Stimulated activated CD8-positive, alpha-beta memory T cell treated with anti-CD3 and anti-CD28 coated beads, Interleukin-7, amount 100 ng/mL, for 1 hour (primary cell): Measurements from ENCODE around the gene ATP6V0D1.
A peak's percentile ranks its signal among the peaks of the same experiment; 100 is the strongest.
"Not testable (repeated sequence)": the region's sequence is repeated elsewhere in the genome, so short reads cannot be mapped to it uniquely, and the experiment has no call there.

ENCODE experiments used
- DNase-seq, 2 donors: peaks; one replicate each; pipeline ENCODE4 v3.0.0-alpha.2; 2020; ENCODE audit warnings: low read depth in 2 of 2

ATP6V0D1 gene

DNA sequence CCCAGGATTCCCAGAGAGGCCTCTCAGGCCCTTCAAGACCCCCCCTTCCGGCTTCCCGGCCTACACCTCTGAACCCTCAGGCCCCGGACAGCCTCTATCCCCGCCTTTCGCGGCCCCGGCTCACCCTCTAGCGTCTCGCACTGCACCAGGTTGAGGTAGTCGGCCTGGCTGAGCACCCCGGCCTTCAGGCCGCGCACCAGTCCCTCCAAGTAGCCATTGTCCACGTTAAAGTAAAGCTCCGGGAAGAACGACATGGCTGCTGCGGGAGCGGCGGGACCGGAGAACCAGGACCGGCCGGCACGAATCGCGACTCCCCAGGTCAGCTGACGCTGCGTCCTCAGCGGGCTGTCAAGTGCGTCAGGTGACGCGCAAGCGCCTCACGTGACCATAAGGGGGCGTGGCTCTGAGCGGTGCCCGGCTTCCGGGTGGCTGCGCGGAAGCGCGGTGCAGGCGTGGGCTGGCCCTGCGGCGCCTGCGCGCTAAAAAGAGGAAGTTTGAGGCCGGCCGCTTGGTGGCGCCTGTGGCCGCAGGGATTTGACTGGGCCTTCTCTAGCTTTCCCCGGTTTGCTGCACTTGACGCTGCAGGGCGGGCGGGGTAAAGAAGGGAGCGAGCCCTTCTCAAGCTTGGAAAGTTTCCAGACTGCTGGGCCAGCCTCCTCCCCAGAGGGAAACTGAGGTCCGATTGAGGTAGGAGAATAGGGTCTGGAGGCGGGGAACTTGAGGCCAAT lies at the start of gene ATP6V0D1:
Gene ATP6V0D1, minus strand, starts transcription at position 325 of the 728 bp plus-strand sequence. Its CDS starts 71 bp downstream, at position 254.
- DNase-seq = peak; percentile 98 to 99

DNA sequence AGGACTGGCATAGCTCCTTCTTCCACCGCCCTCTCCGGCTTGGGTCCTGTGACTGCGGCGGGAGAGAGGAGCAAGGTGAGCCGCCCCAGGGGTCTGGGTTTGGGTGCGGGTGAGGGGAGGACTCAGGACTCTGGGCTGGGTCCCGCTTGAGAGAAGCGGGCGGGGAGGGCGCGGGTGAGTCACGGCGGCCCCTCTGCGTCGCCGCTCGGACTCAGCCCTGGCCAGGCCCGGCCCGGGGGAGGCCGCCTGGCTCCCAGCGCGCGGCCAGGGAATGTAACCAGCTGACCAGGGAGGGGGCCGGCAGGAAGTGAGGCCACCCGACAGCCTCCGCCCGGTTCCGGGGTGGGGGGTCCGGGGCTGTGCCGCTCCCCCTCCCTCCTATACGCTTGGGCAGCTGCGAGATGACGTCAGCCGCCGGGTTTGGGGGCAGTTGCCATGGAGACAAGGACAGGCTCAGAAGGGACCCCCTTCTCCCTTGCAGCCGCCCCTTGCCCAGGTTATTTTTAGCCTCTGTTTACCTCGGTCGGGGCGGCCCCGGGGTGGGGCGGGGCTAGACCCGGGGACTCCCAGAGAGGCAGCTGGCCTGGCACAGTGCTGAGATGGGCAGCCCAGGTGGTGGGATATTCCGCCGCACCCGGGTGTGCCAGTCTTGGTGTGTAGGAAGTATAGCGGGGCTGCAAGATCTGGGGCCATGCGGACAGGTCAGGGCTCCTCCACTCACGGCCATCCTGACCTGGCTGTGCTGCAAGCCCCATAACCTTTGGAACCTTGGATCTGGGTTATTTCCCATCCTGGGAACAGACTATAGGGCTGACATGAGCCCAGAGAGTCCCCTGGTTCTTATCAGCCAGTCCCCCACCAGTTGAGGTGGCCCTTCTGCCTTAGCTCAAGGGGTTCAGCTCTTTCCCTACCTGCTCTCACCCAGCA lies 49.3 kb upstream of the ATP6V0D1 start:
- no peak for DNase-seq

DNA sequence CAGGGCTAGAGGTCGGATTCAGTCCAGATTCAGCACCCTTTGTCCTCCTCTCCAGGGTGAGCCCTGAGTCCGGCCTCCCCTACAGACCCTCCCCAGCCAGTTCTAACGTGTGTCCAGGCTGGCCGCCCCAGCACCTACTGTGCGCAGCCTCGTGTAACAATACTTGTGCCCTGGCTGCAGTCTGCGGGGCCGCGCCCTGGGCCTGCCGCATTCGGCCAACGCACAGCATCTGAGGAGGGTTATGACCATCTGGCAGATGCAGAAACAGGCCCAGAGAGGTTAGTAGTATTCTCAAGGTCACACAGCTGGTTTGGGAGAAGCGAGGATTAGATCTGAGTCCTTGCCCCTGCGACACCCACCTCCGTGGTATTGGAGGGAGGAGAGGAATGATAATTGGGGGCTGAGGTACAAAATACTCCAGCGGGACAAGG lies 48.6 kb upstream of the ATP6V0D1 start:
- no peak for DNase-seq

DNA sequence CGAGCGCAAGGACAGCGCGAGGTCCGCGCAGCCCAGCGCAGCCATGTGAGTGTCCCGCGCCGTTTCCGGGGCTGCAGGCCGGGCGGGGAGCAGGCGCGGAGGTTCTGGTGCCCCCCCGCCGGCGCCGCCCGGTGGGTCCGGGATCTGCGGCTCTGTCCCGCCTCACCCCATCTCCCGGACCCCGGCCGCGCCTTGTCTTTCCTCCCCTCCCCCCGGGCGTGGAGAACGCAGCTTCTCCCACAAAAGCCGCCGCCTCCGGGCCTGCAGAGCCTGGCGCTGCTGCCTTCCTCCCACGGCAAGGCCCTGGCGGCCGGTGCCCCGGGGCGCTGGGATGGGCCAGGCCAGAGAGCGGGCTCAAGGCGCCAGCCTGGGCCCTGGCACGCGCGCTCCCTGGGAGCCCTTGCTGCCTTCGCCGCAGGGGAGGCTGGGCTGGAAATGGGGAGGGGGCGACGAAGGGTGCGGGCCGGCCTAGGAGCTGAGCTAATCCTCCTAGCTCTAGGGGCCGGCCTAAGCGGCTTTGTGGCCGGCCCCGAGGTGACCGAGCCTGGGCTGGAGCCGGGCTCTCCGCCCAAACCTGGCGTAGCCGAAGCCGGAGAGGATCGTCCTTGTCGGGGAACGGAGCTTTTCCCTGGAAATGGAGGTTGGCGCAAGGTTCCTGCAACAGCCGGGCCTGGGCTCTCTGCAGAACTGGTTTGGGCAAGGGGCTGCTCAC lies 48.1 kb upstream of the ATP6V0D1 start:
- no peak for DNase-seq

DNA sequence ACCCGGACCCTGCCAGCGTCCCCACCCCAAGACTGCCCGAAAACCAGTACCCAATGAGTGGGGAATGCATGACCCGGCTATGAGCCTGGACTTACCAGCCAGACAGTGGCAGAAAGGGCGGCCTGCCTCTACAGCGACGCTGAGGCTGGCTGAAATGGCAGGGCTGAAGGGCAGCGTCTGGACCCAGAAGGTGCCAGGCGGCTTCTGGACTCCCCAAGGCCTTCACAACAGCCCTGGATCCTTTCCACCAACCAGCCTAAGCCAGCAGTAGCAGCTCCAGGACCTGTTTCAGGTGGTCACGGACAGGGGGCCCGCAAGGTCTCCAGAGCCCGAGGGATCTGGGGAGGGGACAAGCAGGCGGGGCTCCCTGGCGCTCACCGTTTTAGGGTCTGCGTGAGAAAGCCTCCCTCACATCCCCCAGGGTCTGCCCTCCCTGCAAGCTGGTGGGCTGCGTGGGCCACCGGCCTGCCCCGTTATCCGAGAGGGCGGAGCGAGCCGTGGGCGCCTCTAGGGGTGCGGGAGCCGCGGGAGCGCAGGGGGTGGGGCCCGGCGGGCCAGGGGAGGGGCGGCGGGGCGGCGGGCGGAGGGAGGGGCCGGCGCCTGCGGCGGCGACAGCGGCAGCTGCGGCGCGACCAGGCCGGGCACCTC lies 47.4 kb upstream of the ATP6V0D1 start, which contains the start of gene RIPOR1:
Gene RIPOR1, plus strand, starts transcription at position 608 of the 648 bp plus-strand sequence. CDS start 9,618 bp downstream, outside the sequence.
- DNase-seq = no peak

DNA sequence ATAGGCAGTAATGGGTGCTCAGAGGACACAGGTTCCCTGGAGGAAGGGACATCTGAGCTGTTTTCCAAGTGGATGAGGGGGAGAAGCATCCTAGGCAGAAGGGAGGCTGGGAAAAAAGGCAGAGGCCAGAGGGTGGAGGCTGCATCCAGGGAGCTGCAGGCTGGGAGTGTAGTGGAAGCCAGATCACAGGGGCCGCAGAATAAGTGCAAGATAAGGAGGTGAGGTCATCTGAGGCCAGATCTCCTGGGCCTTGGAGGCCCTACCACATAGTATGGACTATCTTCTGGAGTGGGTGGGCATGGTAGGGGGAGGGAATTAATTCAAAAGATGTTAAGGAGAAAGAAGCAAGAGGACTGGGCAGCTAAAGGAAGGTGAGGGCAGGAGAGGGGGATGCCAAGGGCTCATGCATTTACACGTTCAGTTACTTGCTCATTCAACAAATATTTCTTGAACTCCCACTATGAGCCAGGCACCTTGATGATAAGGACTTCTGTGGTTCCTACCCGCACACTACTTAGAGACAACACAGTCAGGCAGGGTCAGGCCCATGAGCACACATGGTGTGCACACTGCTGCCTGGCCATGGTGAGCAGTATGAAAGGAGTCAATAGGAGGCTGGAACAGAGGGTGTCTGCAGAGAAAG lies 45.3 kb upstream of the ATP6V0D1 start:
- DNase-seq = no peak

DNA sequence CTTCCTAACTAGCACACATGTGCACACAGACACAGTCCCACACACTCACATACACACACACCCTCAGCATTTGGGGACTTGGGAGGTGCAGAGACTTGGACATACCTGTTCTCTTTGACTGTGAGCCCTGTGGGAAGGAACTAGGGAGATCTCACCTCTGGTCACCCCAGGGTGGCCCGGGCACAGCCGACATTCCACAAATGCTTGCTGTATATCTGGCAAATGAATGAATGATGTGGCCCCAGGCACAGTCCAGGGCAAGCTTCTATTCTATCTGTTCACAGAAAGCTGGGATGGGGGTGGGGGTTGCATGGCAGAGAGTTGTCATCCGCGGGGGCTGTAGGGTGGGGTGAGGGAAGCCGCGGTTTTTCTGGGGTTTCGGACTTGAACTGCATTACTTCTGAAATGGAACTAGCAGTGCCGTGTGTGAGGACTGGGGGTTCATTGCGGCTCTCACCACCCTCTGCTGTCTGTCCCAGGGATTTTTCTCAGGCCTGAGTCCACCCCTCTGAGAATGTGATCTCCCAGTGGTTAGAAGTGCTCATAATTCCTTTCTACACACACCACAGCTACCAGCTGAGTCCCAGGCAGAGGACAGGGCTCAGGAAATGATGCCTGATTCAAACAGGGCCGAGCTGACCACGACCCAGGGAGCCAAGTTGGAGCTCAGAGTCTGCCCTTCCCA lies 44.4 kb upstream of the ATP6V0D1 start:
- DNase-seq = no peak

DNA sequence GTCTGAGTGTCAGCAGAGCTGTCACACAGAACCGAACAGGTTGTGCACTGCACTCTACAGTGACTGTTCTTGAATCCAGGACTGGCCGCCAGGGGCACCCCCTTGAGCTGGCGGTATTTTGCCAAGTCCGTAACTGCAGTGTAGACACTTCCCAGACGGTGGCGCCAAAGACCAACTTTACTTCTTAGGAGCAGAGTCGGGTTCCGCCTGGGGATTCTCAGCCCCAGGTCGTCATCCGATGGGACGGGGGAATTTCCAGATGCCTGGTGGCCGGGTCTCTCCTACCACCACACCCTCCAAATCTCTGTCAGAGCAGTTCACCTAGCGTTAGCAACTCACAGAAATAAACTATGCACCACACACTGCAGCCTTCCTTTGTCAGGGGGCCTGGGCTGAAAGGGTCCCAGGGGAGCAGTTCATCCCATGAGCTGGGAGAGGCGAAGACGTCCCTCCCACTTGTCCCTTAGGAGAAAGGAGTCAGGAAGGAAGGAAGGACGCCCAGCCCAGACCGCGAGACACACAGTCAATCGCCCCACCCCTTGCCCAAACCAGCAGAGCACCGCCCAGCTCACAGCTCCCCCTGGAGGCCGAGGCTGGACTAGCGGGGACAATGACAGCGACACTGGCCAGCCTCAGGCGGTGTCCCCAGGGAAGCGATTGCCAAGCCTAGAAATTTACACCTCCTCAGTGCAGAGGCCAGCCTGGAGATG lies 40.3 kb upstream of the ATP6V0D1 start:
- DNase-seq = peak; percentile 93 to 96

DNA sequence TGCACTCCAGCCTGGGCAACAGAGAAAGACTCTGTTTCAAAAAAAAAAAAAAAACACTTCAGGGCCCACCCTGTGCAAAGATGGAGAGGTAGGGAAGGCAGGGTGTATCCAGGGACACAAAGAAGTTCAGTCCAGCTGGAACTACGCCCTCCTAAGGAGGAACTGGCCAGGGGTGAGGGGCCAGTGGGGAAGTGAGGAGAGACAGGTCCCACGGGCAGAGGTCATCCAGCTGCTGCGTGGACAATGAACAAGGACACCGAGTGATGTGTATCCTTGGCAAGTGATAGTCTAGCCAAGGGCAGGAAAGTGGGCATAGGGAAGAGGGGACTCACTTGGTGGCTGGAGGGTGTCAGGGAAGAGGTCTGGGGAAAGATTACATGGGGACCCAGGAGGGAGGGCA lies 38.3 kb upstream of the ATP6V0D1 start:
- no peak for DNase-seq

DNA sequence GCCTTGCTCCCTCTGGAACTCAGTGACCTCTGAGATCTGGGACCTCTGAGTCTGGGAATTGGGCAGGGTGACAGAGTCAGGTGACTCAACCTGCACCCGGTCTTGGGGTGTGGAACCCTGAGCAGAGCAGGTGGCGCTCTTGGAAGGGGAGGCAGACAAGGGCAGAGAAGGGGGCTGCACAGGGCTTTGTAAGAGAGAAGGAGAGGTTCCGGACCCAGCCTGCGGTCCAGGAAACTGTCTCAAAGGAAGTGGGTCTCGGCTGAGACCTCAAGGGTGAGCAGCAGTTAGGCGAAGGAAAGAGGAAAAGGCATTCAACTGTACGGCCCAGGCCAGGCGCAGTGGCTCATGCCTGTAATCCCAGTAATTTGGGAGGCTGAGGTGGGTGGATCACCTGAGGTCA lies 37.7 kb upstream of the ATP6V0D1 start:
- DNase-seq = no peak

DNA sequence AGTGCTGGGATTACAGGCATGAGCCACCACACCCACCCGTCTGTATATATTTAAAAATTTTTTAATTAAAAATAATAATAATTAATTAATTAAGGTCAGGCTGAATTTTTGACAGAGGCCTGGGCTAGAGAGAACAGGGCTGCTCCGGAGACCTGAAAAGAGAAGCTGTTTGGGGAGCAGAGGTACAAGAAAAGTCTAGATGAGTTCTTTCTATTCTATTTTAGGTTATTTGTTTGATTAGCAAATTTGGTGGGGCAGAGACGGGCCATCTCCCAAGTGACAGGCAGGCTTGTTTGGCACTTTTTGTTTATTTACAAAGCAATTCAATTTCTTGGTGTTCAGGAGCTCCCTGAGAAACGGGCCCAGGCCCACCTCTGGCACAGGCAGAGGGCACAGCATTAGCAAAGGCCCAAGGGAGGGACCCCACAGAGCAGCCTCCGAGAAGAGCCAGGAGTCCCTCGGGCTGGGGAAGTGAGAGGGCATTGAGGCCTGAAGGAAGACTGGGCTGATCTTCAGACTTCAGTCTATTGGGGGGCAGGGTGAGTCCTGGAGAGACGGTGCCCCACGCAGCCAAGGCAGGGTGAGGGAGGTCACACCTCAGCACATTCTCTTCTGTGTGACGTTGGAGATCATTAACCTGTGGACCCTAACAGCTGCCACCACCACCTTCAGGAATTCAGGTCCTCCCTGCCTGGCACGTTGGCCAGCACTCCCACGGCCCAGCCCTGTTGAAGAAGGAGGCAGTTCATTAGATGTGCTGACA lies 36.9 kb upstream of the ATP6V0D1 start:
- DNase-seq = no peak

DNA sequence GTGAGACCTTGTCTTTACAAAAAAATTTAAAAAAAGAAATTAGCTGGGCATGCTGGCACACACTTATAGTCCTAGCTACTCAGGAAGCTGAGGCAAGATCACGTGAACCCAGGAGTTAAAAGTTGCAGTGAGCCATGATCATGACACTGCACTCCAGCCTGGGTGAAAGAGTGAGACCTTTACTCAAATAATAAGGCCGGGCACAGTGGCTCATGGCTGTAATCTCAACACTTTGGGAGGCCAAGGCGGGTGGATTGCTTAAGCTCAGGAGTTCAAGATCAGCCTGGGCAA lies 36.1 kb upstream of the ATP6V0D1 start:
- no peak for DNase-seq

DNA sequence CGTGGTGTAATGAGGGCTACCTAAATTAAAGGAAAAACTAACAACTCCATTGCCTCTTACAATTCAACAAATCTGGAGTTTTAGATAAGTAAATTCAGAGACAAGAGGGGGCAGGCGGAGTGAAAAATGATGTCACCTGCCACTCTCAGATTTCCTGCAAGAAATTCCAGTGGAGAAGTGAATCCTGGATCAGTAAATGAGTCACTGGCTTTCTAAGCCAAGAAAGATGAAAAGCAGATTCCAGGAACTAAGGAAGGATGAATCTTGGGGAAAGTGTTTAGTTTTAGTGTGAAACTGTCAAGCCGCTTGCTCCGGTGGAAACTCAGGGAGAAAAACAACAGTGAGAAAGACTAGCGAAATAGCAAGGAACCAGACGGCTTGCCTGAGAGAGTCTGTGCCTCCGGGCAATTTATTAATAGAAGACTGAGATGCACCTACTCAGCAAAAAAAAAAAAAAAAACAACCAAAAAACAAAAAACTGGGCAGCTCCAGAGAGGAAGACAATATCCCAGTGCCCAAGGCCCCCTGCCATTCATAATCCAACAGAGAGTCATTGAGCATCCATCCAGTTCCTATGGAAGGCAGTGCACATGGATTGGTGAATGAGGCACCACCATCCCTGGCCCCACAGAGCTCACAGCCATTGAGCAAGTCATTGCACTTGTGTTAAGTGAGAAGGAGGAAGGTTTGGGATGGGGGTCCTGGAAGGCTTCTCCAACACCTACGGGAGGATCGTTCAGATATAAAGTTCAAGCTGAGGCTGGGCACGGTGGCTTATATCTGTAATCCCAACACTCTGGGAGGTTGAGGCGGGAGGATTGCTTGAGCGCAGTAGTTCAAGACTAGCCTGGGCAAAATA lies 35.6 kb upstream of the ATP6V0D1 start:
- no peak for DNase-seq

DNA sequence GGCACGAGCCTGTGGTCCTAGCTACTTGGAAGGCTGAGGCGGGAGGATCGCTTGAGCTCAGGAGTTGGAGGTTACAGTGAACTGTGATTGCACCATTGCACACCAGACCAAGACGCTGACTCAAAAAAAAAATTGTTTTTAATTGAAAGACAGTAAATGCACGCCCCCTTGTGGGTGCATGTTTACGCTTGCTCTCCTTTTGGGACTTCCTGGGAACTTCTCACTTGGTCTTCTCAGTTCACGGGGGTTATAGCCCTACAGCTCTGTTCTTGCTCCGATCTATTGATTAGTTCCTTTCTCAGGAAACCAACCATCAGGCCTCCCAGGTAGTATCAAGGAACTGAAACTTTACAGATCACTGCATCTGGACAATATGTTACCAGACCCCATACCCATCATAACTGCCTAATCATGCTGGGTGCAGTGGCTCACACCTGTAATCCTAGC lies 33.4 kb upstream of the ATP6V0D1 start:
- peak; percentile 55 to 62 for DNase-seq

DNA sequence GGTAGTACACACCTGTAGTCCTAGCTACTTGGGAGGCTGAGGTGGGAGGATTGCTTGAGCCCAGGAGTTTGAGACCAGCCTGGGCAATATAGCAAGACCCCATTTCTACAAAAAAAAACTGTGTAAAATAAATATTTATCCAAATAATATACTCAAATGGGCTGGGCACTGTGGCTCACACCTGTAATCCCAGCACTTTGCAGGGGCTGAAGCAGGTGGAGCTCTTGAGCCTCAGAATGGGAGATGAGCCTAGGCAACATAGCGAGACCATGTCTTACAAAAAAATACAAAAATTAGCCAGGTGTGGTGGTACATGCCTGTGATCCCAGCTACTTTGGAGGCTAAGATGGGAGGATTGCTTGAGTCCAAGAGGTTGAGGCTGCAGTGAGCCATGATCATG lies 32.9 kb upstream of the ATP6V0D1 start:
- not testable (repeated sequence) for DNase-seq

DNA sequence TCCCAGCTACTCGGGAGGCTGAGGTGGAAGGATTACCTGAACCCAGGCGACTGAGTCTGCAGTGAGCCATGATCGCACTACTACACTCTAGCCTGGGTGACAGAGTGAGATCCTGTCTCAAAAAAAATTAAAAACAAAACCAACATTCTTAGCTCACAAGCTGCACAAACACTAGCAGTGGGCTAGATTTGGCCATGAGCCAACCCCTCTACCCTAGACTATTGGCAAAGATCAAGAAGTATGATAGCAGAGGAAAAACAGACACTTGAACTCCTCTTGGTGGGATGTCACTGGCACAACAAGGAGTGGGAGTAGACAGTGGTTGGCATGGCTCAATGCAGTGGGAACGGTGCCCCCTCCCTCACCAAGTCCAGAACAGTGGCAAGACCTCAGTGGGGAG lies 28.1 kb upstream of the ATP6V0D1 start:
- no peak for DNase-seq

DNA sequence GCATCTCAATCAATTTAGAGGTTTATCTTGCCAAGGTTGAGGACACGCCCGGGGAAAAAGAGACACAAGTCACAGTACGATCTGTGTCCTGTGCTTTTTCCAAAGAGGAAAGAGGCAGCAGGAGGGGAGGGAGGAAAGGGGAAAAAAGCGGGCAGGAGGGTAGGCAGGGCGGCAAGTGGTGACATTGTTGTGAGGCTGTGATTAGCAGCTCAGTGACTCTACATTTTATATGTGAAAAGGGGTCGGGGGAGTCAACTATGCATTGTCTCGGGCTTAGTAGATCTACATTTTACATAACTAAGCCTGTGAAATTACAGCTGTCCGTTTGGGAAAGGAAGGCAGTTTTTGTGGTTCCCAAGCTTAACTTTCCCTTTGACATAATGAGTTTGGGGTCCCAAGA lies 25.5 kb upstream of the ATP6V0D1 start:
- no peak for DNase-seq
